Sigmoid colon (tissue), 4 donors: Measurements from ENCODE around the gene LEFTY1.

Experiments used
- POLR2A ChIP-seq, 2 donors: fragments of 450-650 bp; IDR thresholded peaks; one replicate each; pipeline ENCODE4 v1.6.1; 2016; ENCODE audit warnings: antibody characterized with exemption in 2 of 2, mild to moderate bottlenecking in 2 of 2, moderate library complexity in 2 of 2
- POLR2AphosphoS5 ChIP-seq, 4 donors: sonication (generic); formaldehyde crosslinking; IDR thresholded peaks; one replicate each; pipeline ENCODE4 v1.6.1; 2017; ENCODE audit warnings: antibody characterized with exemption in 4 of 4

DNA sequence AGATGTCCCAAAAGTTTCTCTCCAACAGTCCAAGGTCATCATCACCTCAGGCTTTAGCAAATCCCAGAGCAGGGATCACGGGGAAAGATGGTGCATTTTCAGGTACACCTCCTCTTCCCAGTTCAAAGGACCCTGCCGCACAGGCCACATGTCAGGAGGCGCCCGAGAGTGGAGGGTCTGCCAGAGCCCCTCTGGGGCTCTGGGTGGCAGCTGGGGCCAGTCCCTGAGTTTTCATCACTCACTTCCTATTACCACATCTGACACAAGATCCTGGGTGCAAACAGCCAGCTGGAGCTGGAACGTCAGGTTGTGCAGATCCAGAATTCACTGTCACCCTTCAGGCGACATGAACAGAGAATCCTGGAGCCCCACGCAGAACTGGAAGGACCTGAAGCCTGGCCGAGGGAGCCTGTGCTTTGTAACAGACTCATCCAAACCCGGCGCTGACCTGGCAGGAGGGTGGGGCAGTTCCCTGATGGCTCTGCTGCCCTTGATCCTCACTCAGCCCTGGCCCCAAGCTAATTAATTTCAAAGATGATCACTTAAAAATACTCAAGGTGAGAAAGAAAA, 15.6 kb downstream of the LEFTY1 start:
- no peak for TF ChIP-seq POLR2AphosphoS5 (IDR thresholded peaks at IDR 0.05)
- no peak for TF ChIP-seq POLR2A (IDR thresholded peaks at IDR 0.05)
